Bronchial epithelial cell (primary cell): ENCODE data around the gene NIM1K. TPM values are rescaled to one million over a fixed set of nuclear protein-coding genes. Genes with fewer than 3 reads are reported as not detected.
"Not testable (repeated sequence)": the region's sequence is repeated elsewhere in the genome, so short reads cannot be mapped to it uniquely, and the experiment has no call there.

Experiments
- DNase-seq: peaks from one replicate; pipeline ENCODE4 v3.0.0-alpha.2; 2010; ENCODE audit warnings: low read depth
- FAIRE-seq: peaks from 2 replicates; lab custom pipeline; 2011; peaks lifted over from hg19 to GRCh38; lab: Jason Lieb, UNC
- H3K27me3 ChIP-seq: 2 replicates; pipeline ENCODE4 v1.5.1; 2011; ENCODE audit warnings: low read length; ENCODE audit not compliant: control insufficient read depth, insufficient read depth
- H3K36me3 ChIP-seq: 2 replicates; pipeline ENCODE4 v1.5.1; 2011; ENCODE audit warnings: low read length; ENCODE audit not compliant: control insufficient read depth, insufficient read depth
- H3K4me3 ChIP-seq: 2 replicates; pipeline ENCODE4 v1.5.1; 2011; ENCODE audit warnings: mild to moderate bottlenecking, low read depth, low read length, control low read depth
- total RNA-seq: library from RNA; depleted of rRNA; stranded (reverse); fragments of >200 nt; gene quantifications from 2 replicates; pipeline ENCODE4 v1.2.1, GENCODE V29; 2014
- TF ChIP-seq, protein P1 (sequence below): IDR thresholded peaks from 2 replicates; pipeline ENCODE4 v1.5.1; 2011; ENCODE audit warnings: mild to moderate bottlenecking, moderate library complexity, low read length, control low read depth, inconsistent platforms; ENCODE audit not compliant: insufficient read depth, severe bottlenecking

The NIM1K gene
- total RNA-seq, 1 donor from 2014 or later = not detected

DNA sequence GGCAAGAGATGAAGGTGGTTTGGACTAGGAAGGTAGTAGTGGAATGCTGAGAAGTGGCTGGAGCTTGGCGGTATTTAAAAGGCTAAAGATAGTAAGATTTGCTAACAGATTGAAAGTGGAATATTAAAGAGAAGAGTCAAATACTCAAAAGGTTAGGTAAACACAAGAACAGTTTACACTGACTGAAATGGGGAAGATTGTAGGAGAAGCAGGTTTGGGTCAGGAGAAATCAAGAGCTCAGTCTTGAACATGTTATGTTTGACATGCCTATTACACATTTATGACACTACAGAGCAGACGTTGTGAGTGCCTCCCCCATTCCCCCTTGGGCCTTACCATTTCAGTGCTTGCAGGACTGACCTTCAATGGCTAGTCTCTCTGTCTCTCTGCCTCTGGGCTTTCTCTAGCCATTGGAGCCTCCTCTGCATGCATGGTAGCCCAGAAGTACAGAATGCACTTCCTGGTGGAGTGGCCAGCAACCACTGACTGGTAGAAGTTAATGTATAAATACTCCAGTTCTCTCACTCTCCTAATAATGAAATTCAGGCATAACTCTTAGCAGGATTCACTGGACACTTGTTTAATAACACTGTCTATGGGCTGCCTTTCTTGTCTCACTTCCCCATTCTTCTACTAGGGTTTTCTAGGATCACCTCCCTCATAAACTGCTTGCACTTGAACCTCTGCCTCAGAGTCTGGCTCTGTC lies 64.4 kb downstream of the NIM1K start:
- TF ChIP-seq, protein P1, sequence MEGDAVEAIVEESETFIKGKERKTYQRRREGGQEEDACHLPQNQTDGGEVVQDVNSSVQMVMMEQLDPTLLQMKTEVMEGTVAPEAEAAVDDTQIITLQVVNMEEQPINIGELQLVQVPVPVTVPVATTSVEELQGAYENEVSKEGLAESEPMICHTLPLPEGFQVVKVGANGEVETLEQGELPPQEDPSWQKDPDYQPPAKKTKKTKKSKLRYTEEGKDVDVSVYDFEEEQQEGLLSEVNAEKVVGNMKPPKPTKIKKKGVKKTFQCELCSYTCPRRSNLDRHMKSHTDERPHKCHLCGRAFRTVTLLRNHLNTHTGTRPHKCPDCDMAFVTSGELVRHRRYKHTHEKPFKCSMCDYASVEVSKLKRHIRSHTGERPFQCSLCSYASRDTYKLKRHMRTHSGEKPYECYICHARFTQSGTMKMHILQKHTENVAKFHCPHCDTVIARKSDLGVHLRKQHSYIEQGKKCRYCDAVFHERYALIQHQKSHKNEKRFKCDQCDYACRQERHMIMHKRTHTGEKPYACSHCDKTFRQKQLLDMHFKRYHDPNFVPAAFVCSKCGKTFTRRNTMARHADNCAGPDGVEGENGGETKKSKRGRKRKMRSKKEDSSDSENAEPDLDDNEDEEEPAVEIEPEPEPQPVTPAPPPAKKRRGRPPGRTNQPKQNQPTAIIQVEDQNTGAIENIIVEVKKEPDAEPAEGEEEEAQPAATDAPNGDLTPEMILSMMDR = no peak
- no peak for DNase-seq
- Histone ChIP-seq H3K36me3 (no peaks in the 10 kb centered on the region), H3K27me3 (no peaks in the 10 kb centered on the region), H3K4me3 (no peak overlapping the region)
- FAIRE-seq = no peak

DNA sequence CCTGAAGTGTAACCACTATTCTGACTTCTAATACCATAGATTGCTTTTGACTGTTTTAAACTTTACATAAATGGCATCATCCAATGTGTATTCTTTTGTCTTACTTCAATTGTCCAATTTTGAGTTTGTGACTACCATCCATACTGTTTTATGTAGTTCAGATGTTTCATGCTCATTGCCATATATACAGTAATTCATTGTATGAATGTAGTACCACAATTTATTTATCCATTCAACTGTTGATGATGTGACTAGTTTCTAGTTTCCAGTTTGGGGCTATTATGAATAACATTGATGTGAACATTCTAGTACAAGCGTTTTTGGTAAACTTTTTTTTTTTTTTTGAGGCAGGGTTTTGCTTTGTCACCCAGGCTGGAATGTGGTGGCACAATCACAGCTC lies 66.1 kb downstream of the NIM1K start:
- TF ChIP-seq, protein P1 = no peak
- DNase-seq (no peak), FAIRE-seq (no peak)
- Histone ChIP-seq H3K27me3 (no peaks in the 10 kb centered on the region), H3K36me3 (no peaks in the 10 kb centered on the region), H3K4me3 (no peak overlapping the region)

DNA sequence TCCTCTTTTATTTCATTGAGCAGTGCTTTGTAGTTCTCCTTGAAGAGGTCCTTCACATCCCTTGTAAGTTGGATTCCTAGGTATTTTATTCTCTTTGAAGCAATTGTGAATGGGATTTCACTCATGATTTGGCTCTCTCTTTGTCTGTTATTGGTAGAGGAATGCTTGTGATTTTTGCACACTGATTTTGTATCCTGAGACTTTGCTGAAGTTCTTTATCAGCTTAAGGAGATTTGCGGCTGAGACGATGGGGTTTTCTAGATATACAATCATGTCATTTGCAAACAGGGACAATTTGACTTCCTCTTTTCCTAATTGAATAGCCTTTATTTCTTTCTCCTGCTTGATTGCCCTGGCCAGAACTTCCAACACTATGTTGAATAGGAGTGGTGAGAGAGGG lies 70.2 kb downstream of the NIM1K start:
- not testable (repeated sequence) for H3K36me3 ChIP-seq, H3K4me3 ChIP-seq, DNase-seq, H3K27me3 ChIP-seq, FAIRE-seq

DNA sequence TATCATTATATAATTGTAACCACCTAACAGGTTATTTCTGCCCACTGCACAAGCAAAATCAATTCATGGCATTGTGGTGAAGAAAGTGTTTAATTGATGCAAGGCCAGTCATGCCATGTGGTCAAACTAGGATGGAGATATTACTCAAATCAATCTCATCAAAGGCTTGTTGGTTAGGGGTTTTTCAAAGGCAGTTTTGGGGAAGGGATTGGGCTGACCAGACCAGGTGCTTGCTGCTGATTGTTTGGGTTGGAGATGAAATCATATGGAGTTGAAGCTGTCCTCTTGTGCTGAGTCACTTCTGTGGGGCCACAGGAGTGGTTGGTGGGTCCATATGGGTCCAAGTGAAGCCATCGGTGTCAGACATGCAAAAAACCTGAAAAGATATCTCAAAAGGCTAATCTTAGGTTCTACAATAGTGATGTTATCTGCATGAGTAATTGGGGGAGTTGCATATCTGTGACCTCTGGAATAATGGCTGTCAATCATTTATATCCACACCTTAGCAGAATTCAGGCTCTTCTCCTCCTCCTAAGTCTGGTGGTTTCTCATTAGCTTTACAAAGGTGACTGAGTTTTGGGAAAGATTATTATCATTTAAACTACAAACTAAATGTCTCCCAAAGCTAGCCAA lies 76.3 kb downstream of the NIM1K start:
- no peak for DNase-seq
- TF ChIP-seq, protein P1 = no peak
- Histone ChIP-seq H3K36me3 (no peaks in the 10 kb centered on the region), H3K27me3 (peaks cover 1% of the 10 kb centered on the region), H3K4me3 (no peak overlapping the region)
- FAIRE-seq = no peak

DNA sequence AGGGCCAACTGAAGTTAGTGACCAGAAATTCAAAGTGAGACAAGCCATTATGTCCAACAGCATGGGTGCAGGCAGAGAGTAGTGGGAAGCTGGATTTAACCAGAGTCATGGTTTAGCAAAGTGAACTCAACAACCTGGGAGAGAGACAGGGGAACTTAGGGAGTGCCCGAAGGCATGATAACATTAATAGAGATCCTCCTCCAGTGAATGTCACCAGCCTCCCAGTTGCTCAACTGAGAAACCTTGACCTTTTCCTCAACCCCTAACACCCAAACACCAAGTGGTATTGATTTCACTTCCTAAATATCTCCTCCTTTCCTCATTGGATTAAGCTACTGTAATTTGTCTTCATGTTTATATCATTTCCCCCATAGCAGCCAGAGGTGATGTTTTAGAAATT lies 78.6 kb downstream of the NIM1K start:
- Histone ChIP-seq H3K36me3 (no peaks in the 10 kb centered on the region), H3K27me3 (peaks cover 3% of the 10 kb centered on the region), H3K4me3 (no peak overlapping the region)
- FAIRE-seq = no peak
- no peak for DNase-seq
- TF ChIP-seq, protein P1 = no peak

DNA sequence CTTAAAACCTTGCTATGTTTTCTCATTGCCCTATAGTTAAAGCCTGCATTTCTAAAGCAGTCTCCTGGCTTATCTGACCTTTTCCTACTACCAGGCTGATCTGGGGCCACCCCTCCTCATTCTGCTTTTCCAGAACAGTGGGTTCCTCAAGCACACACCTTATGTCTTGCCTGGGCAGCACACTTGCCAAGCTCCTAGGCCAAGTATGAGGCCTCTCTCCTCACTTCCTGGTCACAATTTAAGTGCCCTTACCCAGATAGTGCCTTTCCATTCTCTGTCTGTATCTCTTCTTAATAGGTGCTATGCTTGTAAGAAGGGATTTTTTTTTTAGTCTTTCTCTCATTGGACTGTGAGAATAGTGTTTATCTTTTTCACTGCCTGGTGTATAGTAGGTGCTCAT lies 81.5 kb downstream of the NIM1K start:
- FAIRE-seq (no peak), DNase-seq (no peak)
- Histone ChIP-seq H3K27me3 (peaks cover 3% of the 10 kb centered on the region), H3K4me3 (no peak overlapping the region), H3K36me3 (no peaks in the 10 kb centered on the region)
- TF ChIP-seq, protein P1 = no peak
